Fibroblast of pulmonary artery (primary cell): Measurements from ENCODE around the gene HHAT.
"Not testable (repeated sequence)": the region's sequence is repeated elsewhere in the genome, so short reads cannot be mapped to it uniquely, and the experiment has no call there.

Source experiments
- DNase-seq: peaks from one replicate; pipeline ENCODE4 v3.0.0-alpha.2; 2010; ENCODE audit warnings: low read depth
- H3K4me3 ChIP-seq: replicated peaks from 2 replicates; pipeline ENCODE4 v1.5.1; 2011; ENCODE audit warnings: low read depth, mild to moderate bottlenecking, control low read depth, low read length, moderate library complexity
- CTCF ChIP-seq: IDR thresholded peaks from 2 replicates; pipeline ENCODE4 v1.5.1; 2011; ENCODE audit warnings: mild to moderate bottlenecking, control low read depth, low read length, inconsistent platforms; ENCODE audit errors: missing control alignments

HHAT gene

GRCh38 chr1:210397252-210397651, 68.5 kb downstream of the HHAT start:
- DNase-seq = peak; percentile 15

GRCh38 chr1:210397681-210398080, 69.0 kb downstream of the HHAT start:
- no peak for TF ChIP-seq CTCF
- DNase-seq = no peak
- no peak overlapping the region for H3K4me3 ChIP-seq

More at GRCh38 chr1:210397252-210397651, 68.5 kb downstream of the HHAT start:
- no peak for TF ChIP-seq CTCF
- H3K4me3 ChIP-seq = no peak overlapping the region

- no peak for TF ChIP-seq CTCF
- DNase-seq = no peak
- no peak overlapping the region for H3K4me3 ChIP-seq
Measured at GRCh38 chr1:210398466-210398865, 69.8 kb downstream of the HHAT start.

GRCh38 chr1:210400043-210400840, 71.5 kb downstream of the HHAT start:
- DNase-seq = peak; percentile 75
- no peak overlapping the region for H3K4me3 ChIP-seq
- TF ChIP-seq CTCF = no peak

- no peak for TF ChIP-seq CTCF
- no peak for DNase-seq
- H3K4me3 ChIP-seq = no peak overlapping the region
Measured at GRCh38 chr1:210402560-210402959, 73.9 kb downstream of the HHAT start.

GRCh38 chr1:210405316-210405715, 76.6 kb downstream of the HHAT start:
- H3K4me3 ChIP-seq = no peak overlapping the region
- no peak for DNase-seq
- no peak for TF ChIP-seq CTCF

- not testable (repeated sequence) for H3K4me3 ChIP-seq, DNase-seq
Measured at GRCh38 chr1:210406341-210406740, 77.6 kb downstream of the HHAT start.
